GM21786 (cell line): ENCODE data around the gene SLC5A4.

Source experiments
- ATAC-seq: cut with Tn5 transposase; IDR thresholded peaks from one replicate; pipeline ENCODE4 v1.9.1; 2021; ENCODE audit not compliant: unreplicated experiment

The SLC5A4 gene

DNA sequence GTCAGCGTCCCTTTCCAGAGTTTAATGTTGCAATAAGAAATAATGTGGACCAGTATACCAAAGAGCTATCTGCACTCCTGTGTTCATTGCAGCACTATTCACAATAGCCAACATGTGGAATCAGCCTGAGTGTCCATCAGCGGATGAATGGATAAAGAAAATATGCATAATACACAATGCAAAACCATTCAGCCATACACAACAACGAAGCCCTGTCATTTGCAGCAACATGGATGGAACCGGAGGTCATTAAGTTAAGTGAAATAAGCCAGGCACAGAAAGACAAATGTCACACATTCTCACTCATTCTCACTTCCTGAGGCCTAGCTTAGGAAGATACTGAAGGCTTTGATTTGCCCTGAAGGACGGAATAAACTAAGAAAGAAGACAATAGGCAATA, 22.1 kb downstream of the SLC5A4 start:
- ATAC-seq: no peak

DNA sequence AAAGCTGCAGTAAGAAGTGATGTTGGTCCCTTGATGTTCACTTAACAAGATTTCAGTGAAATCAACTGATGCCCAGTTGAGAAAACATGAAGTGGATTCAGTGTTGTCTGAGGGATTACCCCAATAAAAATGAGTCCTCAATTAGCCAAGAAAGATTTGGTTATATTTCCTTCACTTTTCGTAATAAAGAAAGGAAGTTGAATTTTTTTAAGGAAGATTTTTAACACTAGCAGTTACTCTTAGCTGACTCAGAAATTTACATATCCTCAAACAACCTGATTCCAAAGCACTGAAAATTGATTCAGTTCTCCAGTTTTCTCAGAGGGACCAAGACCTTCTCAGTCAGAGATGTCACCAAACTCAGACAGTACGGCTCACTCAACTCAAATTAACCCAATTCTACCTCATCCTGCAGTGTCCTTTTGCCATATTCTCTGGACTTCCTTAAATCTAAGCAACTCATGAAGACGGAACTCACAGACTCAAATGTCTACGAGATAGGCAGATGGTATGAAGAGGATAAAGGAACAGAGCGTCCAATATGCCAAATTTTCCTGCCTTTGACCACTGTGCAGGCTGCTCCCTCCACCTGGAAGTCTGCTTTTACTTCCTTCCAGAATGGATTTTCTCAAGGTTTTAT, 22.8 kb downstream of the SLC5A4 start:
- ATAC-seq: no peak

DNA sequence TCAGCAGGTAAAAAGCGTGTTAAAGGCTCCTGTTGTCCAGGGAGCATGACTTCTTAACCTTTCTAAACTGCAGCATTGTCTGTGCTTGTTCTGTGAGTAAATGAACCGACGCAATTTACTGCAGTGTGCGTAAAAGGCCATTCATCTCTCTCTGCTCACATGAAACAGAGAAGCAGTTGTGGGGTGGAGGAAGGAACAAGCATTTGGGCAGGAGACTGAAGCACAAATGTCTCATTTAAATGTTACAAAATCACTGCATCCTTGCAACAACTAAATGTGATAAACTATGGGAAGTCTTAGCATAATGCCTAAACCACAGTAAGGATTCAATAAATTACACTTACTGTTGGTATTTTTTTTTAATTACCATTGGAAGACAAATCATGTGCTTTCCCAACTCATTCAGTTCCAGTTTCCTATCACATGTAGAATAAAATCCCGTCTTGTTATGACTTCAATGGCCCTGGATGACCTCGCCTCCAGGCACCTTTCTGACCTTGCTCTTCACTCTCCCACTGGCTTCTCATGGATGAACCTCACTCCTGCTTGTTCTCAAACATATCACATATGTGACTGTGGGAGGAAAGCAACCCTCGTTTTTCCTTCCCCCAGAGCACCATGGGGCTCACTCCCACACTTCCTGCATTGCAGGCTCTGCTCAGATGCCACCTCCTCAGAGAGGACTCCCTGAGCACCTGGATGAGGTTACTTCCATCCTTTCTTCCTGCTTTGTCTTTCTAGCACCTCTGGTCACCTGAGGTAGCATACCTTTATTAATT, 28.6 kb downstream of the SLC5A4 start:
- no peak for ATAC-seq

- no peak for ATAC-seq
Measured at GRCh38 chr22:32222991-32223390, 32.2 kb downstream of the SLC5A4 start.

- no peak for ATAC-seq
Measured at GRCh38 chr22:32219026-32219425, 36.1 kb downstream of the SLC5A4 start.

DNA sequence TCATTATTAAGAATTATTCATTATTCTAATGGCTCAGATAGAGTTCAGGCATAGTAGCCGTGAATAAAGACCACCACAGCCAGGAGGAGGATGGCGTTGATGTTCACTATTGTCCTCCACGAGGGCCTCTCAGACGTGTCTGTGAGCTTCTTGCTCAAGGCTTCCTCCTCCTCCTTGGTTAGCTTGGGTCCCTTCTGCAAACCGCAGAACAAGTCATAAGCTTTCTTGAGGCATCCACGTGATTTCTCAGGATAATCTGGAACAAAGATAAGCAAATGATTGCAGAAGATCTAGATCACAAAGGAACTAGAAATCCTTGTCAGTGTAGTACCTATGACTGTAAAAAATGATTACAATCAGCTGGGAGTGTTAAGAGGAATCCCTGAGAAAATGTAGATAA, 36.7 kb downstream of the SLC5A4 start:
- no peak for ATAC-seq

GRCh38 chr22:32217465-32217864, 37.7 kb downstream of the SLC5A4 start:
- no peak for ATAC-seq

DNA sequence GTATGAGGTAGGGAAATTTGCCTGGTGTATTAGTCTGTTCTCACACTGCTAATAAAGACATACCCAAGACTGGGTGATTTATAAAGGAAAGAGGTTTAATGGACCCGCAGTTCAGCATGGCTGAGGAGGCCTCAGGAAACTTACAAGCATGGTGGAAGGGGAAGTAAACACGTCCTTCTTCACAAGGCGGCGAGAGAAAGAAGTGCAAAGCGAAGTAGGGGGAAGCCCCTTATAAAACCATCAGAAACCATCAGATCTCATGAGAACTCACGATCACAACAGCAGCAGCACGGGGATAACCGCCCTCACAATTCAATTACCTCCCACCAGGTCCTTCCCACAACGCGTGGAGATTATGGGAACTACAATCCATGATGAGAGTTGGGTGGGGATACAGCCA, 38.2 kb downstream of the SLC5A4 start:
- no peak for ATAC-seq

GRCh38 chr22:32211011-32211410, 44.1 kb downstream of the SLC5A4 start:
- no peak for ATAC-seq

- no peak for ATAC-seq
Measured at GRCh38 chr22:32208681-32209080, 46.5 kb downstream of the SLC5A4 start.

DNA sequence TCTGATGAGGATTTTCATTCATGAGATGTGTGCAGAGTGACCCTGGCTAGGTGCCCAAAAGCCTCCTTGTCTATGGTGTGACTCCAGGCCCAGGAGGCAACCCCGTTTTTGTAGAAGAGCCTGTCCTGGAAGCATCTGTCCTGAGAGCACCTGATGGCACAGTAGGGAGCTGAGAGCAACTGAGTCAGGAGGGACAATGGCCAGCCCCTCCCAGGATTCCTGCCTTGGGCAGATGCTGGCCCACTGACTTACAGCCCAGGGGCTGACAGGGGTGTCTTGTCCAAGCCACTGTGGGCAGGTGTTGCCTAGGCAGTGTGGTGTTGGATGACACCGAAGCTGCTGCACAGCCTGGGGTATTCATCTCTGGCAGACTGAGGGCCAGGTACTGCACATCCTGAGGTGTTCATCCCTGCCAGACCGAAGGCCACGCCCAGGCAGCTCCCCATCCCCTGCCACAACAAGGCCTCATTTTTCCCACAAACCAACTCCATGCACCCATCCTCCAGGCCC, 47.1 kb downstream of the SLC5A4 start:
- no peak for ATAC-seq

DNA sequence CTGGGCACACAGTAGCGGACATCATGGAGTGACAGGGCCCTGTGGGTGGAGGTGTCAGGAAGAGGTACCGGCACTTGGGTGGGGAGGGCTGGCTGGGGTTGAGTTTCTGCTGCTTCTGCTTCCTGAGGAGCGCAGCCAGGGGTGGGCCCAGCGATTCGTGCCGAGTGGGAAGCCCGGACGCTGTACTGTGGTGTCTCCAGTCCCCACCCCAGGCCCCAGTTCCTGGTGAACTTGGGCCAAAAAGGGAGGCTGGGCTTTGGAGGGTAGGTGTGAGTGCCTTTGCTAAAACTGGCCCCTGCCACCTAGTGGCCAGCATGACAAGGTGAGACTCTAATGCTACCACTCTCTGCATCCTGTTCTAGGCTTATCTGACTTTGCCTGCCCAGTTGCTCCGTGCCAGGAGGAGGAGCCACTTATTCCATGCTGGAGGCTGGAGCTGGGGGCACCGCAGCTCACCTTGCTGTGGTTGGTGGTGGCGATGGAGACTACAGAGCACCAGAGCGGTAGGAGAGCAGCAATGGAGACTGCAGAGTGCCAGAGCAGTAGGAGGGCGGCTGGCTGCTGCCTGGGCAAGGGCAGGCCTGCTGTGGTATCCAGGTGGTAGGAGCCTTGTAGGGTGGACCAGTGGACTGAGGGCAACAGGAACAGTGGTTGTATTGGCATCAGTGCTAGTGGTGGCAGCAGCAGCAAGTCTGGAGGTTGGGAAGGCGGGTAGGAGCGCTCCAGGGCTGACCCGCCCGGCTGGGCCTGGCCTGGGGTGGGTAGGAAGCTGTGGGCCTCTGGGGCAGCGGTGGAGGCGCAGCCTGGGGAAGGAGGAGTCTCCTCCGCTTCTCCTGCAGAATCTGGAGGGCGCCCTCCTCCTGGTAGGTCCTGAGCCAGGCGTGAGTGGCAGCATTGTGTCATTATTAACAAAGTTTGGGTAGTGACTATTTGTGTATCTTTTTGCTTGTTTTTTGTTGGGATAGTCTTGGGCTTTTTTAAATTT, 48.1 kb downstream of the SLC5A4 start:
- no peak for ATAC-seq

- no peak for ATAC-seq
Measured at GRCh38 chr22:32205974-32206773, 49.0 kb downstream of the SLC5A4 start.

GRCh38 chr22:32204856-32205722, 50.1 kb downstream of the SLC5A4 start, which contains the start of gene RFPL2:
RFPL2 (minus strand) TSS chr22:32205073; CDS start chr22:32202451, 2,622 bp downstream.
- no peak for ATAC-seq

- ATAC-seq: no peak
Measured at GRCh38 chr22:32204040-32204855, 50.9 kb downstream of the SLC5A4 start.

- ATAC-seq: no peak
Measured at GRCh38 chr22:32203181-32204039, 51.7 kb downstream of the SLC5A4 start.

- no peak for ATAC-seq
Measured at GRCh38 chr22:32202539-32203180, 52.5 kb downstream of the SLC5A4 start.
